MCF 10A (cell line): Measurements from ENCODE around the gene PAK1. TPM values are rescaled to one million over a fixed set of nuclear protein-coding genes. Genes with fewer than 3 reads are reported as not detected.

Experiments
- BruUV-seq: library from RNA; stranded (reverse); fragments of 400-500 nt; replicated peaks from 2 replicates; lab custom pipeline; 2021; lab: Mats Ljungman, UMichigan
- CTCF ChIA-PET: fragments of 300-600 bp; sonication (Branson Sonifier 250); formaldehyde crosslinking; extraction: SDS; loops from one replicate; lab custom pipeline; 2021; ENCODE audit warnings: antibody characterized with exemption, inconsistent platforms; lab: Yijun Ruan, JAX
- POLR2A ChIA-PET: fragments of 300-600, 350-650 bp; sonication (Branson Sonifier 250); formaldehyde crosslinking; extraction: SDS; loops from one replicate; lab custom pipeline; 2020; ENCODE audit warnings: antibody characterized with exemption, inconsistent platforms; lab: Yijun Ruan, JAX
- DNase-seq: peaks from one replicate; pipeline ENCODE4 v3.0.0-alpha.2; 2018; ENCODE audit not compliant: unreplicated experiment
- H3K27ac Mint-ChIP-seq: one replicate; pipeline ENCODE4 v1.8.0; 2022; ENCODE audit warnings: mild to moderate bottlenecking, low read depth, mixed read lengths; ENCODE audit not compliant: unreplicated experiment
- H3K27me3 Mint-ChIP-seq: one replicate; pipeline ENCODE4 v1.8.0; 2022; ENCODE audit warnings: mixed read lengths; ENCODE audit not compliant: insufficient read depth, unreplicated experiment
- H3K36me3 Mint-ChIP-seq: one replicate; pipeline ENCODE4 v1.8.0; 2022; ENCODE audit warnings: mild to moderate bottlenecking, moderate library complexity, mixed read lengths; ENCODE audit not compliant: insufficient read depth, unreplicated experiment
- H3K4me1 Mint-ChIP-seq: one replicate; pipeline ENCODE4 v1.8.0; 2022; ENCODE audit warnings: mixed read lengths; ENCODE audit not compliant: insufficient read depth, unreplicated experiment
- H3K4me3 Mint-ChIP-seq: one replicate; pipeline ENCODE4 v1.8.0; 2022; ENCODE audit warnings: mild to moderate bottlenecking, moderate library complexity, mixed read lengths; ENCODE audit not compliant: unreplicated experiment
- H3K9me3 Mint-ChIP-seq: one replicate; pipeline ENCODE4 v1.8.0; 2022; ENCODE audit warnings: mixed read lengths; ENCODE audit not compliant: unreplicated experiment
- intact Hi-C: fragments of 100-400 bp; cut with micrococcal nuclease; formaldehyde crosslinking; loops from 2 replicates; pipeline ENCODE4 v1.14.1; 2022
- total RNA-seq: library from RNA; stranded (reverse); gene quantifications from 2 replicates; pipeline ENCODE4 v1.2.3, GENCODE V29; 2022
- TF ChIP-seq, protein P1 (sequence below): fragments of 200-600 bp; IDR thresholded peaks from one replicate; pipeline ENCODE4 v1.8.0; 2022; ENCODE audit warnings: antibody characterized with exemption, mild to moderate bottlenecking; ENCODE audit not compliant: unreplicated experiment

Gene PAK1
- total RNA-seq, 1 experiment from 2014 or later: 24.0 TPM

DNA sequence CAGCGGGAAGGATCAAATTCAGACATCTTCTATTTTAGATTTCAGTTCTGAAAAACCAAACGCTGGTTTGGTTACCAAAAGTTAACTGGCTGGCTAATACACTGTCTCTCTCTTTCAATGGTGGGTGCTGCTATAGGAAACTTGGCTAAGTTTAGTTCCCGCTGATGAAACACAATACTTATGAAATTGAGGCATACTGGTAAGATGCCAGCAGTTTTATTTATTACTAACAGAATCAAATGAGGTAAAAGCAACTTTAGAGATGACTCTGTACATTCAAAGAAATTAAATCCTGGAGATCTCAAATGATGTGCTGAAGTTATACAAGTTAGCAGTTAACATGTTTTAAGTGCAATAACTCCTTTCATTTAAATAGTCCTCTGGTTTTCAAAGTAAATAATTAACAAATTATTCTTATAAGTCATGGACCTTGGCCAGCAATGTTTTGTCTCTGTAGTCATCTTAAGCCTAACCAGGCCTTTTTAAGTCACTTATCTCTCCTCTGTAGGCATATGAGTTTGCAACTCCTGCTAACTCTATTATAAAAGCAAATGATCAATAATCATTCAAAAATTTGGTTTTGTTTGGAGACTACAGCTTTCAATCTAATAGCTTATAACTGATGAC is 54.8 kb downstream of the PAK1 start:
- TF ChIP-seq, protein P1, sequence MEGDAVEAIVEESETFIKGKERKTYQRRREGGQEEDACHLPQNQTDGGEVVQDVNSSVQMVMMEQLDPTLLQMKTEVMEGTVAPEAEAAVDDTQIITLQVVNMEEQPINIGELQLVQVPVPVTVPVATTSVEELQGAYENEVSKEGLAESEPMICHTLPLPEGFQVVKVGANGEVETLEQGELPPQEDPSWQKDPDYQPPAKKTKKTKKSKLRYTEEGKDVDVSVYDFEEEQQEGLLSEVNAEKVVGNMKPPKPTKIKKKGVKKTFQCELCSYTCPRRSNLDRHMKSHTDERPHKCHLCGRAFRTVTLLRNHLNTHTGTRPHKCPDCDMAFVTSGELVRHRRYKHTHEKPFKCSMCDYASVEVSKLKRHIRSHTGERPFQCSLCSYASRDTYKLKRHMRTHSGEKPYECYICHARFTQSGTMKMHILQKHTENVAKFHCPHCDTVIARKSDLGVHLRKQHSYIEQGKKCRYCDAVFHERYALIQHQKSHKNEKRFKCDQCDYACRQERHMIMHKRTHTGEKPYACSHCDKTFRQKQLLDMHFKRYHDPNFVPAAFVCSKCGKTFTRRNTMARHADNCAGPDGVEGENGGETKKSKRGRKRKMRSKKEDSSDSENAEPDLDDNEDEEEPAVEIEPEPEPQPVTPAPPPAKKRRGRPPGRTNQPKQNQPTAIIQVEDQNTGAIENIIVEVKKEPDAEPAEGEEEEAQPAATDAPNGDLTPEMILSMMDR: no peak
- no peak overlapping the region for H3K27ac Mint-ChIP-seq
- POLR2A ChIA-PET: no interaction called here
- intact Hi-C loops: no loop called here
- H3K4me3 Mint-ChIP-seq: no peak overlapping the region
- no peaks in the 10 kb centered on the region for H3K9me3 Mint-ChIP-seq
- no peaks in the 10 kb centered on the region for H3K4me1 Mint-ChIP-seq
- DNase-seq: no peak
- BruUV-seq: no TSS peak
- CTCF ChIA-PET: interaction anchor here (0.6 kb wide), 1 partner anchor 87 kb away, joined by 3 read pairs; no protein-coding TSS in a partner anchor
- no peaks in the 10 kb centered on the region for H3K27me3 Mint-ChIP-seq
- H3K36me3 Mint-ChIP-seq: no peaks in the 10 kb centered on the region

DNA sequence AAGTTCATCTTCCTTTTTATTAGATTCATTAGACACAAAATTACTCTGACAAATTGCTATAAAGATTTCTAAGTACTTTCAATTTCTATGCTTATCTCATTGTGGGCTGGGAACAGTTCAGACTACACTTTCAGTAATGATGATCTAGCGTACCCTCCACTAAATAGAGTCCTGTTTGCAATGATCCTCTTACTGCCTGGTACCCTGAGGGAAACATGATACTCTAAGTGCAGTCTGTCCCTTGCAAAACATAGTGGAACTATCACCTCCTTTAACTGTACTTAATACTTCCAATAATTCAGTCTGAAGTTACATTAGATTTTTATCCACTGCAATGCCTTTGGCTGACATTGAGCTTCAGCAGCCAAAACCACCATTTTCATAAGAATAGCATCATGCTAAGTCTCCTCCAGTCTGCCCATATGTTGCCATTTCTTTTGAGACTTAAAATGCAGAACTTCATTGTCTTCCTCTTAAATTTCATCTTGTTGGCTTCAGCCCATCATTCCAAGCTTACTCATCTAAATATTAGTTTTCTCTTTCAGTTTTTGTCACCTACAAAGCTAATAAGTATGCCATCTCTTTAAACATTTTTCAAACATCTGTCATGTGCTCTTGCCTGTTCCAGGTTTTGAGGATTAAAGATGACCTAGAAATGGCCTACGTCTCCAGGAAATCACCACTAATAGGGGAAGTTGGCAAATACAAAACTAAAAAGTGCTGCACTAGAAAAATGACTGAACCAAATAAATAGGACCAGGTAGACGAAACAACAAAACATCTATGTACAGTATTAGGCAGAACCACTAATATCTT is 55.5 kb downstream of the PAK1 start:
- H3K9me3 Mint-ChIP-seq: no peaks in the 10 kb centered on the region
- H3K4me1 Mint-ChIP-seq: no peaks in the 10 kb centered on the region
- no peak for DNase-seq
- TF ChIP-seq, protein P1: no peak
- POLR2A ChIA-PET: no interaction called here
- CTCF ChIA-PET: no interaction called here
- intact Hi-C loops: no loop called here
- H3K27me3 Mint-ChIP-seq: no peaks in the 10 kb centered on the region
- H3K36me3 Mint-ChIP-seq: peaks cover 1% of the 10 kb centered on the region
- BruUV-seq: no TSS peak
- H3K4me3 Mint-ChIP-seq: no peak overlapping the region
- H3K27ac Mint-ChIP-seq: no peak overlapping the region

DNA sequence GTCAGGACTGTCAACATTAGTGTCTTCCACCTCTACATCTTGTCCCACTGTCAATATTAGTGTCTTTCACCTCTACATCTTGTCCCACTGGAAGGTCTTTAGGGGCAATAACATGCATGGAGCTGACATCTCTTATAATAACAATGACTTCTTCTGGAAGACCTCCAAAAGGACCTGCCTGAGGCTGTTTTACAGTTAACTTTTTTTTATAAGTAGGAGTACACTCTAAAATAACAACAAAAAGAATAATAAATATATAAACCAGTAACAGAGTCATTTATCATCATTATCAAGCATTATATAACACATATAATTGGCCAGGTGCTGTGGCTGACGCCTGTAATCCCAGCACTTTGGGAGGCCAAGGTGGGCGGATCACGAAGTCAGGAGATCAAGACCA is 57.5 kb downstream of the PAK1 start:
- intact Hi-C loops: no loop called here

More for the DNA sequence above, 57.5 kb downstream of the PAK1 start:
- Mint-ChIP-seq H3K9me3 (no peaks in the 10 kb centered on the region), H3K4me3 (no peak overlapping the region), H3K27me3 (no peaks in the 10 kb centered on the region), H3K27ac (no peak overlapping the region), H3K4me1 (peaks cover 1% of the 10 kb centered on the region), H3K36me3 (peaks cover 9% of the 10 kb centered on the region)
- POLR2A ChIA-PET: interaction anchor here (1.3 kb wide), 1 partner anchor 58 kb away, joined by 4 read pairs; no protein-coding TSS in a partner anchor
- CTCF ChIA-PET: no interaction called here
- TF ChIP-seq, protein P1: no peak
- no peak for DNase-seq
- BruUV-seq: no TSS peak
